ENCODE data around the gene CTCF. TPM values are rescaled to one million over a fixed set of nuclear protein-coding genes. Genes with fewer than 3 reads are reported as not detected.

Gene CTCF
- total RNA-seq, 1 experiment from 2014 or later = 26.1 TPM

DNA sequence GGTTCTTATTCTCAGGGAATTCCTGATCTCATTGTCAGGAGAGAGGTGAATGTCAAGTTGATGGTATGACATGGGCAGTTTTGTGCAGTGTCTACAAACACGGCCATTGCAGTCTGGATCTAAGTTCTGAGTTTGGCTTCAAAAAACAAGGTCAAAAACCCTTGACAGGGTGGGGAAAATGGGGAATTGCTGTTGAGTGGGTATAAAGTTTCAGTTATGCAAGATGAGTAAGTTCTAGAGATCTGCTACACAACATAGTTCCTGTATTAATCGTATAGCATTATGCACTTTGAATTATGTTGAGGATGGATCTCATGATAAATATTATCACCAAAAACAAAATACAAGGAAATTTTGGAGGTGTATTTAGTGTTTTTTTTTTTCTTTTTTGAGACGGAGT, 46.0 kb downstream of the CTCF start:
- no peak for DNase-seq
- no peak overlapping the region for H3K4me3 ChIP-seq
- no peaks in the 10 kb centered on the region for H3K27me3 ChIP-seq

DNA sequence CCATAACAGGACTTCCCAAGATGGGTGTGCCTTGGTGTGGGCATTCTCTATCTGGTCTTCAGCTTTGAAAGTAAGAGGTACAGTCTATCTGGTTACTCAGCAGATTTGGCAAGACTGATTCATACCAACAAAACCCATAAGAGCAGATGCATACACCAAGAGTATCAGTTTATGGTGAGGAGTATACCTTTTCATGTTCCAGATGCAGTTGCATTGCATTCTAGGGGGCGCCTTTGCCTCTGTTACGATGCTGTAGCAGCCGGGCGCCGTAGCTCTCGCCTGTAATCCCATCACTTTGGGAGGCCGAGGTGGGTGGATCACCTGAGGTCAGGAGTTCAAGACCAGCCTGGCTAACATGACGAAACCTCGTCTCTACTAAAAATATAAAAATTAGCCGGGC, 51.5 kb downstream of the CTCF start:
- H3K4me3 ChIP-seq = no peak overlapping the region
- DNase-seq = no peak
- no peaks in the 10 kb centered on the region for H3K9me3 ChIP-seq
- H3K27me3 ChIP-seq = no peaks in the 10 kb centered on the region
- peaks cover 30% of the 10 kb centered on the region for H3K36me3 ChIP-seq

More for the DNA sequence above, 46.0 kb downstream of the CTCF start:
- Histone ChIP-seq H3K9me3 (no peaks in the 10 kb centered on the region), H3K36me3 (peaks cover 15% of the 10 kb centered on the region)

DNA sequence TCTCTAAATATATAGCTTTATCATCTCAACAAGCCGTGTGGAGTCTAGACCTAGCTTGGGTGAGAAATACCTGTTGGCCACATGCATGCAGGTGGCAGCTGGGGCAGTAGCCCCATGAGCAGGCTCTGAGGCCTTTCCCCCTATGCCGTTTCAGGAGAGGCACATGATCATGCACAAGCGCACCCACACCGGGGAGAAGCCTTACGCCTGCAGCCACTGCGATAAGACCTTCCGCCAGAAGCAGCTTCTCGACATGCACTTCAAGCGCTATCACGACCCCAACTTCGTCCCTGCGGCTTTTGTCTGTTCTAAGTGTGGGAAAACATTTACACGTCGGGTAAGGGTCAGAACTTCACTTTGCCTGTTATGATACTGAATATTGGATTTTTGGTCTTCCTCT, 65.9 kb downstream of the CTCF start:
- H3K36me3 ChIP-seq = peaks cover 14% of the 10 kb centered on the region
- DNase-seq = no peak
- no peaks in the 10 kb centered on the region for H3K9me3 ChIP-seq
- H3K27me3 ChIP-seq = no peaks in the 10 kb centered on the region
- no peak overlapping the region for H3K4me3 ChIP-seq

DNA sequence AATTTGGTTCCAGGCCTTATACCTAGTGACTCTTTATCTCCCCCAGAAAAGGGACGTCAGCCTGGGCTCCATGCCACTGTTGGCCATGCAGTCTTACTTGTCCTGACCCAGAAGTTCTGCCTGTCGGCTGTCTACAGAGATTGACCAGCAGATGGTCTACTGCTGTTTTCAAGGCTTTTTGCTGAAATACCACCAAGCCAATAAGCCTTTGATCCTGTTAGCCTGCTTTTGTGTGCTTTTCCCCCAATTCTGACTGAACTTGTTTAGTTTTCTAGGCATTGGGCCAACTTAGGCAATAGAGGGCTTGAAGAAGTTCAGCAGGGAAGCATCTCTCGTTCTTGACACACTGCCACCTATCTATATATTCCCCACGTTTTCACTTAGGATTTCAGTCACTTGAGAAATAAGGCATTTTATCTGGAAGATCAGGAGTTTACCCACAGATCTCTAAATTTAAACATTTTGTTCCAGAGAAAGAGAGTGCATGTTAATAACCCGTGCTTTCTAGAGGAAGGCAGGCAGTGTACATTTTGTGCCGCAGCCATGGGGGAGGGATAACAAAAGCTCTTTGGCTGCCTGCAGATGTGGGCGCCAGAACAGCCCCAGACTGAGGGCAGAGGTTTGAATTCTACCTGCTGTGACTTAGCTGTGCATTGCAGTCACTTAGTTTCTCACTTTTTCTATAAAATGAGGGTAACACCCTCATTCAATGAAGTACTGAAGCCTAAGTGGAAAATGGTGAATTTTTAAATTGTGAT, 70.3 kb downstream of the CTCF start:
- Histone ChIP-seq H3K27me3 (no peaks in the 10 kb centered on the region), H3K9me3 (no peaks in the 10 kb centered on the region), H3K36me3 (peaks cover 14% of the 10 kb centered on the region), H3K4me3 (no peak overlapping the region)
- DNase-seq = no peak

DNA sequence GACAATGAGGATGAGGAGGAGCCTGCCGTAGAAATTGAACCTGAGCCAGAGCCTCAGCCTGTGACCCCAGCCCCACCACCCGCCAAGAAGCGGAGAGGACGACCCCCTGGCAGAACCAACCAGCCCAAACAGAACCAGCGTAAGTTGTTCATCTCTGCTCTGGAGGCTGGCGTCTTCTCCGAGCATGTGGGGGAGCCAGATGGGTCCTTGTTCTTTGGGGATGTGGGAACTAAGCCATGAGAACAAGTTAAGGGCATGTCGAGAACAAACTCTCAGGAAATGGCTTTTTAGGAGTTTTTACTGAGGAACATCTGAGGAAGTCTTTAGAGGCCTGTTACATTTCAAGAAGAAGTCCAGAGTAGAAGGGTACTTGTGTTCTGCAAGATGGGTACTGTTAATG, 74.4 kb downstream of the CTCF start:
- peaks cover 17% of the 10 kb centered on the region for H3K36me3 ChIP-seq
- no peak overlapping the region for H3K4me3 ChIP-seq
- no peak for DNase-seq

DNA sequence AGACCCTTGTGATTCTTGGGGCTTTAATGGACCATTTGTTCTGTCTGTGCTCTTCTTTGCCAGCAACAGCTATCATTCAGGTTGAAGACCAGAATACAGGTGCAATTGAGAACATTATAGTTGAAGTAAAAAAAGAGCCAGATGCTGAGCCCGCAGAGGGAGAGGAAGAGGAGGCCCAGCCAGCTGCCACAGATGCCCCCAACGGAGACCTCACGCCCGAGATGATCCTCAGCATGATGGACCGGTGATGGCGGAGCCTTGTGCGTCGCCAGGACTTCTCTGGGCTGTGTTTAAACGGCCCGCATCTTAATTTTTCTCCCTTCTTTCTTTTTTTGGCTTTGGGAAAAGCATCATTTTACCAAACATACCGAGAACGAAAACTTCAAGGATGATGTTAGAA, 75.3 kb downstream of the CTCF start:
- H3K36me3 ChIP-seq = peaks cover 14% of the 10 kb centered on the region
- no peak for DNase-seq
- H3K9me3 ChIP-seq = no peaks in the 10 kb centered on the region
- no peak overlapping the region for H3K4me3 ChIP-seq
- no peaks in the 10 kb centered on the region for H3K27me3 ChIP-seq

More for the DNA sequence above, 74.4 kb downstream of the CTCF start:
- H3K9me3 ChIP-seq = no peaks in the 10 kb centered on the region
- no peaks in the 10 kb centered on the region for H3K27me3 ChIP-seq

DNA sequence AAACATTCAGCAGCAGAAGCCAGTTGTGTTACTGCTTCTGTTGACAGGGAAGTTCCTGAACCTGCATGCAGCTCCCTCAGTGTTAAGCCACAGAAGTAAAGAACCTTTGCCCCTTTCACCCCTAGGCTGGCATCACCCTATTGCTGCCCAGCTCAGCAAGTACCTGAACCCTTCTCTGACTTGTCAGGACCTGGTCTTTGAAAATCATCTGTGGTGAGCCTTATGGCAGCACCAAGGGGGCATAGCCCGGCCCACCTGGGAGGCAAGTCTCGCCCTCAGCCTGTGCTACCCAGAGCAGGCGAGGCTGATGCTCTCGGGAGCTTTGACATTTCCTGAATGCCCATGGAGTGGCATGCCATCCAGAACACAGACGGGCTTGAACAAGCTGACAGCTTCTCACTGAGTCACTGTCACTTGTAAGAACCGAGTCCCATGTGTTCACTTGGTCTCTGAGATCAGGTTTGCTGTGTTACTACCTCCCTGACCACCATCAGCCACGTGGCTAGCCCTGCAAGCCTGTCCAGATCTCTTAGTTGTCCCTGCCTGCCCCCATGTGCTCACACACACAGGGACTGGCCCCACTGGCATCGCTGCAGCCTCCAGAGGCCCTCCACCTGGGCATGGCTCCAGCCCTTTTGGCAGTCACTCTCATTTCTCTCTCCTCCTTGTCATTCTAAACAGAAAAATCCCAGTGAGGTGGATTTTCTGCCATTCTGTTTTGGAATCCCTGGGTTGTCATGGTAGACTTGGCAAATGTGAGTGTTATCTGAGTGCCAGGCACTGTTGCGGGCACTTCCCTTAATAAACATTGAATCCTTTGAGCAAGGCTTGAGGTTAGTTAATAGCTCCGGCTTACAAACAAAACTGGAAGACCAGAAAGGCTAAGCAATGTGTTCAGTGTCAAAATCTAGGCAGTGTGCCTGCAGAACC, 79.7 kb downstream of the CTCF start:
- Histone ChIP-seq H3K36me3 (peaks cover 10% of the 10 kb centered on the region), H3K9me3 (no peaks in the 10 kb centered on the region), H3K27me3 (no peaks in the 10 kb centered on the region), H3K4me3 (no peak overlapping the region)
- peak; percentile 84 for DNase-seq

DNA sequence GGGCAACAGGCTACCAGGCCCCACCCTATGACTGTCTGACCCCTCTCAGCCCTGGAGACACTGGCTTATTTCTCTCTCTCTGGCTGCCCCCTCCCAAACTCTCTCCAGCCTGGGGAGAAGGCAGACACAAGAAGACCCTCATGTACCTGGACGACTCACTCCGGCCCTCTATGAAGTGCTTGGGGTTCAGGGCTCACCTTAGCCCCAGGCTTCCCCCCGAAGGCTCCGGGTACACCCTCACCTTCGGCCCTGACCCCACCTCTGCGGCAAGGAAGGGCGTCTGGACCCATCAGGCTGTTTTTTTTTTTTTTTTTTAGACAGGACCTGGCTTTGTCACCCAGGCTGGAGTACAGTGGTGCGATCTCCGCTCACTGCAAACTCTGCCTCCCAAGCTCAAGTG, 81.7 kb downstream of the CTCF start:
- Histone ChIP-seq H3K4me3 (no peak overlapping the region), H3K9me3 (no peaks in the 10 kb centered on the region), H3K27me3 (no peaks in the 10 kb centered on the region), H3K36me3 (peaks cover under 1% of the 10 kb centered on the region; the same call in 1 of the 2 replicates)
- DNase-seq = no peak

DNA sequence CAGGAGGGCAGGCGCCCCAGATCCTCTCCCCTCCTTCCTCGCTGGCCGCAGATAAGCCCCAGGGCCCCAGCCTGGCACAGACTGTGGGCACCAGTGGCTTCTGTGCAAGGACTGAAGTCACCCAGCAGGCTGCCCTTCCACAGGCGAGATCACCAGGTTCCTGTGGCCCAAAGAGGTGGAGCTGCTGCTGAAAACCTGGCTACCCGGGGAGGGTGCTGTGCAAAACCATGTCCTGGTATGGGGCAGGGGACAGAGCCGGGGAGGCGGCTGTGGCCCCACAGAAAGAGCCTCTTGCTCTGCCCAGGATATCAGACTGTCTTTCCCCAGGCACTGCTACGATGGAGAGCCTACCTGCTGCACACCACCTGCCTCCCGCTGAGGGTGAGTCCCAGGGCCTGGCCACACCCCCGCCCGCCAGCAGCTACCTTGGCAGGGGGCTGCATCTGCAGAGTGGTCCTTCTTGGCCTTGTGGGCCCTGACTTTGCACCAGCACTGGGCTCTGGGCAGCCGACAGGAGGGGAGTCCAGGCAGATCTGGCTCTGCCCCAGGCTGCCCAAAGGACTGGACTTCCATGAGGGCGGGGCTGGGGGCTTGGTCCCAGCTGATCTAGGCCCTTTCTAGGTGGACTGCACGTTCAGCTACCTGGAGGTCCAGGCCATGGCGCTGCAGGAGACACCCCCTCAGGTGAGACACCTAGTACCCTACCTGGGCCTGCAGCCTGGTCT, 83.2 kb downstream of the CTCF start:
- no peak for DNase-seq
- Histone ChIP-seq H3K36me3 (no peaks in the 10 kb centered on the region), H3K4me3 (no peak overlapping the region), H3K27me3 (no peaks in the 10 kb centered on the region), H3K9me3 (no peaks in the 10 kb centered on the region)

DNA sequence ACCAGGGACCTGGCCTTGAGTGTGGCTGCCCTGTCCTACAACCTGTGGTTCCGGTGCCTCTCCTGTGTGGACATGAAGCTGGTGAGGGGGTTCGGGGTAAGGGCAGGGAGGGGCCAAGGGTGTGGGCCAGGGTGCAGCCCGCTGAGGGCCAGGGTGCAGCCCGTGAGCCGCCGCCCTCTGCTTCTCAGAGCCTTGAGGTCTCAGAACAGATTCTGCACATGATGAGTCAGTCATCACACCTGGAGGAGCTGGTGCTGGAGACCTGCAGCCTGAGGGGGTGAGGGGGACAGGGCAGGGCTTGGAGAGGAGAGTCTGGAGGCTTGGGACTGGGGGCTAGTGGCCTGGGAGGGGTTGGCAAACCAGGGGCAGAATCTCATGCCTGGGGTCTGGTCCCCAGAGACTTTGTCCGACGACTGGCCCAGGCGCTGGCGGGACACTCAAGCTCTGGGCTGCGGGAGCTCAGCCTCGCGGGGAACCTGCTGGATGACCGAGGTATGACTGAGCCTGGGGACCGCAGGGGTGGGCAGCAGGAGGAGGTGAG, 84.9 kb downstream of the CTCF start:
- H3K27me3 ChIP-seq = no peaks in the 10 kb centered on the region
- H3K9me3 ChIP-seq = no peaks in the 10 kb centered on the region
- DNase-seq = no peak
- no peak overlapping the region for H3K4me3 ChIP-seq
- H3K36me3 ChIP-seq = no peaks in the 10 kb centered on the region

DNA sequence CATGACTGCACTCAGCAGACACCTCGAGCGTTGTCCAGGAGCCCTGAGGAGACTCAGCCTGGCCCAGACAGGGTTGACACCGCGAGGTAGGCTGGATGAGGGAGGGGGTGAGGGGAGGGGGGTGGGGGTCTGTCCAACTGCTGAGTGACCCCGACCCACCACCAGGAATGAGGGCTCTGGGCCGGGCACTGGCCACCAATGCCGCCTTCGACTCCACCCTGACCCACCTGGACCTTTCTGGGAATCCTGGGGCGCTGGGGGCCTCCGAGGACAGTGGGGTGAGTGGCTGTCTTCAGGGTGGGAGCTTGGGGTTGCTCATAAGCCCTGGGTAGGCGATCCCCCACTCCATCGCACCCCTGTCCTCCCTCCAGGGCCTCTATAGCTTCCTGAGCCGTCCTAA, 85.4 kb downstream of the CTCF start:
- no peak for DNase-seq
- no peak overlapping the region for H3K4me3 ChIP-seq
- no peaks in the 10 kb centered on the region for H3K9me3 ChIP-seq
- H3K27me3 ChIP-seq = no peaks in the 10 kb centered on the region
- H3K36me3 ChIP-seq = no peaks in the 10 kb centered on the region

DNA sequence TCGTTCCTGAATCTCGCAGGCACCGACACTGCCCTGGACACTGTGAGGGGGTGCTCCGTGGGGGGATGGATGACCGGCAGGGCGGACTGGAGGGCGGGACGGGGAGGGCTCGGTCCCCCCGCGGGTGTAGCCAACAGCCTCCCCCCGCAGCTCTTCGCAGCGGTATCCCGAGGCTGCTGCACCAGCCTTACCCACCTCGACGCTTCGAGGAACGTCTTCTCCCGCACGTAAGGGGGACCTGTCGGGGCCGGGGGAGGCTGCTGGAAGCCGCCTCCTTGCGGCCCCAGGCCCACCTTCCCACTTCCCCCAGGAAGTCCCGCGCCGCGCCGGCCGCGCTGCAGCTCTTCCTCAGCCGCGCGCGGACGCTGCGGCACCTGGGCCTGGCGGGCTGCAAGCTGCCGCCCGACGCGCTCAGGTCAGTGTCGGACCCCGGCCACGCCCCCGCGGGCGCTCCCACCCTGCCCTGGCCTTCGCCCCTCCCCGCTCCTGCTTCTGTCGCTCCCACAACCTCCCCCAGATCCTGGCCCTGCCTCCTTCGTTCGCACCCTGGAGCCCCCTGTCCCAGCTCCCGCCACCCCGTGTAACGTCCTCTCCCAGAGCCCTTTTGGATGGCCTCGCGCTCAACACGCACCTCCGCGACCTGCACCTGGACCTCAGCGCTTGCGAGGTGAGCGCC, 85.9 kb downstream of the CTCF start:
- no peak for DNase-seq
- no peaks in the 10 kb centered on the region for H3K27me3 ChIP-seq
- no peak overlapping the region for H3K4me3 ChIP-seq
- no peaks in the 10 kb centered on the region for H3K9me3 ChIP-seq
- H3K36me3 ChIP-seq = no peaks in the 10 kb centered on the region

DNA sequence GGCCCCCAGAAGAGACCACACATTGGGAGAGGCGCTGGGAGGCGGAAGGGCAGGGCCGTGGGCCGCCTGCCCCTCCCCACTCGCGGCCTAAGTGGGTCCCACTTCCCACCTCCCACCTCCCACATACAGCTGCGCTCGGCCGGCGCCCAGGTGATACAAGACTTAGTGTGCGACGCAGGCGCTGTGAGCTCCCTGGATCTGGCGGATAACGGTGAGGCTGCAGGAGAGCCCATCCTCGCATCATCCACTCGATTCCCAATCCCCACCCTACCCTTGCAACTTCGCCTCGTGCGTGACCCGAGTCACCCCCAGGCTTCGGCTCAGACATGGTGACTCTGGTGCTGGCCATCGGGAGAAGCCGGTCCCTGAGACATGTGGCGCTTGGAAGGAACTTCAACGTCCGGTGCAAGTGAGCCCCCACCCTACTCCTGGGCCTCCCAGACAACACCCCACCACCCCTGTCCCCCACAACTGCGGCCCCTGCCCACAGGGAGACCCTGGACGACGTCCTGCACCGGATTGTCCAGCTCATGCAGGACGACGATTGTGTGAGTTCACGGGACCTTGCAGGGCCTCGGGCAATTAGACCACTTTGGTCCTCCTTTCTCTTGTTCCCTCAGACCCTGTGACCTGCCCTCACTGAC, 86.6 kb downstream of the CTCF start:
- Histone ChIP-seq H3K27me3 (no peaks in the 10 kb centered on the region), H3K9me3 (no peaks in the 10 kb centered on the region), H3K4me3 (no peak overlapping the region), H3K36me3 (no peaks in the 10 kb centered on the region)
- DNase-seq = no peak

DNA sequence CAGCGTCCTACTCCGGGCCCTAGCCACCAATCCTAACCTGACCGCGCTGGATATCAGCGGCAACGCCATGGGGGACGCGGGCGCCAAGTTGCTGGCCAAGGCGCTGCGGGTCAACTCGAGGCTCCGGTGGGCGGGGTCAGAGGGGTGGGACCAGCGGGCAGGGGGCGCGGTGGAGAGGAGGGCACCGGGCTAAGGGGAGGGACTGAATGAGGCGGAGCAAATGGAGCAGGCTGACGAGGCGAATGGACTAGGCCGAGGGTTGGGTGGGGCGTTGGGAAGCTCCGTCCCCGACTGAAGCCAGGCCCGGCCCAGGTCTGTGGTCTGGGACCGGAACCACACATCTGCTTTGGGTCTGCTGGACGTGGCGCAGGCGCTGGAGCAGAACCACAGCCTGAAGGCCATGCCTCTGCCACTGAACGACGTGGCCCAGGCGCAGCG, 87.2 kb downstream of the CTCF start:
- no peak for DNase-seq
- Histone ChIP-seq H3K27me3 (no peaks in the 10 kb centered on the region), H3K36me3 (no peaks in the 10 kb centered on the region)

DNA sequence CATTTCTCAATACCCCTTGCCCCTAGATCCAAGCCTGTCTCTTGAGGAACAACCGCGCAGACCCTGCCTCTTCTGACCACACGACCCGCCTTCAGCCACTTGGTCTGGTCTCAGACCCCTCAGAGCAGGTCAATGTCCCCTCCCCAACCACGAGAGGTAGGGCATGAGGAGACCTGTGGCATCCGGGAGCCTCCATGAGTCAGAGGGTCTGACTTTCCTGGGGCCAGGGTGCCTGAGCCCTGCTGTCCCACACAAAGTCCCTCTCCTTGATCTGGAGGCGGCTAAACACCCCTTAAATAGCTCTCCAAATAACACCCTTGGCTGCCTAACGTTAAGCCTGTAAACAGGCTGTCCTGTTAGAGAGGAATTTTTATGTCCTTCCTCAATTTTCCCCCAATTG, 87.7 kb downstream of the CTCF start:
- Histone ChIP-seq H3K27me3 (no peaks in the 10 kb centered on the region), H3K9me3 (no peaks in the 10 kb centered on the region), H3K36me3 (no peaks in the 10 kb centered on the region), H3K4me3 (no peak overlapping the region)
- DNase-seq = no peak

More for the DNA sequence above, 87.2 kb downstream of the CTCF start:
- no peaks in the 10 kb centered on the region for H3K9me3 ChIP-seq
- no peak overlapping the region for H3K4me3 ChIP-seq

DNA sequence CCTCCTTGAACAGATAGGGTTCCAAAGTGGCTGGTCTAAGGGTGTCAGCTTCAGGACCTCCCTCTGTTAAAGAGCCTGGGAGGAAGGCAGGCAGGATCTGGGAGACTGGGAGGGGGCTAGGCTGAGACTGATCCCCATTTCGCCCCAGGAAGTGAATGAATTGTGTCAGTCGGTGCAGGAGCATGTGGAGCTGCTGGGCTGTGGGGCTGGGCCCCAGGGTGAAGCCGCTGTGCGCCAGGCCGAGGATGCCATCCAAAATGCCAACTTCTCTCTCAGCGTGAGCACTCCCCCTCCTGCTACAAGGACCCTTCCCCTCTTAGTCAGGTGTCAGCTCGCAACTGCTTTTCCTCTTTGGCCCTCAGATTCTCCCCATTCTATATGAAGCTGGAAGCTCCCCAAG, 88.7 kb downstream of the CTCF start:
- no peaks in the 10 kb centered on the region for H3K9me3 ChIP-seq
- no peak overlapping the region for H3K4me3 ChIP-seq
- H3K27me3 ChIP-seq = no peaks in the 10 kb centered on the region
- H3K36me3 ChIP-seq = no peaks in the 10 kb centered on the region
- no peak for DNase-seq

Measured in MG63 (cell line).